ENCODE data around the gene UFSP1.
A peak's percentile ranks its signal among the peaks of the same experiment; 100 is the strongest.

The UFSP1 gene

GRCh38 chr7:100897772-100898454 lies 8.4 kb upstream of the UFSP1 start:
- FAIRE-seq (no peak), DNase-seq (ENCODE audit: insufficient read length, low spot score) (no peak)
- TF ChIP-seq, protein P1, sequence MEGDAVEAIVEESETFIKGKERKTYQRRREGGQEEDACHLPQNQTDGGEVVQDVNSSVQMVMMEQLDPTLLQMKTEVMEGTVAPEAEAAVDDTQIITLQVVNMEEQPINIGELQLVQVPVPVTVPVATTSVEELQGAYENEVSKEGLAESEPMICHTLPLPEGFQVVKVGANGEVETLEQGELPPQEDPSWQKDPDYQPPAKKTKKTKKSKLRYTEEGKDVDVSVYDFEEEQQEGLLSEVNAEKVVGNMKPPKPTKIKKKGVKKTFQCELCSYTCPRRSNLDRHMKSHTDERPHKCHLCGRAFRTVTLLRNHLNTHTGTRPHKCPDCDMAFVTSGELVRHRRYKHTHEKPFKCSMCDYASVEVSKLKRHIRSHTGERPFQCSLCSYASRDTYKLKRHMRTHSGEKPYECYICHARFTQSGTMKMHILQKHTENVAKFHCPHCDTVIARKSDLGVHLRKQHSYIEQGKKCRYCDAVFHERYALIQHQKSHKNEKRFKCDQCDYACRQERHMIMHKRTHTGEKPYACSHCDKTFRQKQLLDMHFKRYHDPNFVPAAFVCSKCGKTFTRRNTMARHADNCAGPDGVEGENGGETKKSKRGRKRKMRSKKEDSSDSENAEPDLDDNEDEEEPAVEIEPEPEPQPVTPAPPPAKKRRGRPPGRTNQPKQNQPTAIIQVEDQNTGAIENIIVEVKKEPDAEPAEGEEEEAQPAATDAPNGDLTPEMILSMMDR (IDR thresholded peaks at IDR 0.05; ENCODE audit: insufficient read depth, missing control alignments), result no peak

- TF ChIP-seq, protein P1 (IDR thresholded peaks at IDR 0.05; ENCODE audit: insufficient read depth, missing control alignments), result peak; percentile 58
- no peak for FAIRE-seq
- DNase-seq (ENCODE audit: insufficient read length, low spot score), result no peak
Observed at GRCh38 chr7:100896732-100897608, 7.5 kb upstream of the UFSP1 start.

GRCh38 chr7:100895956-100896731 lies 6.6 kb upstream of the UFSP1 start:
- TF ChIP-seq, protein P1 (IDR thresholded peaks at IDR 0.05; ENCODE audit: insufficient read depth, missing control alignments), result no peak
- DNase-seq (ENCODE audit: insufficient read length, low spot score) (no peak), FAIRE-seq (no peak)

GRCh38 chr7:100895701-100895955 lies 6.1 kb upstream of the UFSP1 start, which contains the start of gene ACHE:
Gene ACHE (minus strand): TSS chr7:100895888. CDS start chr7:100894232, 1,656 bp downstream.
- TF ChIP-seq, protein P1 (IDR thresholded peaks at IDR 0.05; ENCODE audit: insufficient read depth, missing control alignments), result no peak
- DNase-seq (ENCODE audit: insufficient read length, low spot score), result no peak
- no peak for FAIRE-seq

DNA sequence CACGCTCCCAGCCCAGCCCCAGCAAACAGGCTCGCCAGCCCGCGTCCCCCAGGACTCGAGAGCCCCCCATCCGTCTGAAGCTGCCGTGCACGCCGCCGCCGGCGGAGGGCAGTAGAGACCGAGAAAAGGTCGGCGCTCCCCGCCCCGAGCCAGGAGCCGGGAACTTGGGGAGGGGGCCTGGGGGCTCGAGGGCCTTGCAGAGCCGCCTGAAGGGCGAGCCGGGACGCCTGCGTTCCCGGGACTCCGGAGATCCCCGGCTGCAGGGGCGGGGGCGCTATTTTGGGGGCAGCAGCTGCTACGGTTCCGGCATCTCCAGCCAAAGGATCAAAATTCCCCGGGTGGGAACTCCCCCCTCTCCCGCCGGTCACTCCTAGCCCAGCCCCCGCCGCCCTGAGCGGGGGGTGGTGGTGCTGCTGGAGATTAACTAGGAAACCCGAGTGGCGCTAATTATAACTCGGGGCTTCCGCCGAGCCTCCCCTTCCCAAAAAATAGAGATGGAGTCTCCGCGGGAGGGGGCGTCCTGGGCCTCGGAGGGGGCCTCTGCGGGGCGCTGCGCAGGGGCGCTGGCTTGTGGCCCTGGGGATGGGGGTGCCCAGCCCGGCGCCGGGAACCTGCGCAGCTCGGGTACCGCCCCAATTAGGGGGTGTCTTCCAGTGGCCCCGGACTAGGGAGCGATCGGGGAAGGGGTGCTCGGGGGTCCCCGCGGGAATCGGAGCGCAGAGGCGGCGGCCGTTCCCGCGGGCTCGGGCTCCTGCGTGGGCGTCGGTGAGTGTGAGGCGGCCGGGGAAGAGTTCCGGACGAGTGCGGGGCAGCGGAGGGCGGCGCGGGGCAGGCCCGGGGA lies 5.6 kb upstream of the UFSP1 start:
- TF ChIP-seq, protein P1 (IDR thresholded peaks at IDR 0.05; ENCODE audit: insufficient read depth, missing control alignments), result peak; percentile 64
- DNase-seq (ENCODE audit: insufficient read length, low spot score) (no peak), FAIRE-seq (no peak)

- TF ChIP-seq, protein P1 (IDR thresholded peaks at IDR 0.05; ENCODE audit: insufficient read depth, missing control alignments), result no peak
- DNase-seq (ENCODE audit: insufficient read length, low spot score), result no peak
- FAIRE-seq, result no peak
Observed at GRCh38 chr7:100893910-100894721, 4.6 kb upstream of the UFSP1 start.
